Lower leg skin (tissue), 4 donors: ENCODE data around the gene VPS41. TPM values are rescaled to one million over a fixed set of nuclear protein-coding genes. Genes with fewer than 3 reads are reported as not detected.

ENCODE experiments used
- DNase-seq, 2 donors: peaks; one replicate each; pipeline ENCODE4 v3.0.0-alpha.2; 2019; ENCODE audit warnings: low spot score in 2 of 2
- H3K4me3 ChIP-seq: fragments of 200-600 bp; sonication (generic); 2 replicates; pipeline ENCODE4 v1.5.1; 2017; ENCODE audit warnings: mild to moderate bottlenecking, low read depth; ENCODE audit not compliant: poor library complexity, severe bottlenecking
- CTCF ChIP-seq, 3 donors: fragments of 450-650 bp; IDR thresholded peaks; one replicate each; pipeline ENCODE4 v1.5.1; 2016; ENCODE audit warnings: antibody characterized with exemption in 3 of 3, mild to moderate bottlenecking in 3 of 3, moderate library complexity in 2 of 3
- POLR2A ChIP-seq, 2 donors: fragments of 450-650 bp; IDR thresholded peaks; one replicate each; pipeline ENCODE4 v1.6.1; 2016 to 2017; ENCODE audit warnings: antibody characterized with exemption in 2 of 2, mild to moderate bottlenecking in 1 of 2, moderate library complexity in 1 of 2
- WGBS, 2 donors: methylation state at CpG; one replicate each; pipeline ENCODE4 v1.1.5; 2018; 5-methylcytosine and 5-hydroxymethylcytosine counted together
- intact Hi-C: fragments of 100-400 bp; cut with DNase I; formaldehyde crosslinking; loops from one replicate; pipeline ENCODE4 v1.15.0; 2023; ENCODE audit warnings: low total_unique reads
- total RNA-seq, 4 donors: library from RNA; depleted of rRNA; stranded (reverse); fragments of >200 nt; gene quantifications; one replicate each; pipeline ENCODE4 v1.1.0, GENCODE V29; 2016

Gene VPS41
- total RNA-seq, 4 donors from 2014 or later: 37.8 to 47.7 (median 41.0) TPM

- intact Hi-C loops: no loop called here
- WGBS, 2 donors: 84 to 89% methylated on average over 8 of the region's 8 CpGs
Measured at GRCh38 chr7:38878694-38879457, 30.1 kb downstream of the VPS41 start.

GRCh38 chr7:38873433-38873832 lies 35.6 kb downstream of the VPS41 start:
- no peak overlapping the region for H3K4me3 ChIP-seq
- DNase-seq: no peak
- TF ChIP-seq CTCF (IDR thresholded peaks at IDR 0.05) (no peak), POLR2A (IDR thresholded peaks at IDR 0.05) (no peak)
- 85 to 86% methylated on average over 4 of the region's 4 CpGs for WGBS, 2 donors
- intact Hi-C loops: no loop called here

More at GRCh38 chr7:38878694-38879457, 30.1 kb downstream of the VPS41 start:
- H3K4me3 ChIP-seq: no peak overlapping the region
- peak in 1 of 2 donors; percentile 82 for DNase-seq
- no peak for TF ChIP-seq POLR2A (IDR thresholded peaks at IDR 0.05)
- TF ChIP-seq CTCF (IDR thresholded peaks at IDR 0.05): no peak

GRCh38 chr7:38872202-38872601 lies 36.8 kb downstream of the VPS41 start:
- TF ChIP-seq CTCF (IDR thresholded peaks at IDR 0.05): no peak
- TF ChIP-seq POLR2A (IDR thresholded peaks at IDR 0.05): no peak
- H3K4me3 ChIP-seq: no peak overlapping the region
- intact Hi-C loops: no loop called here
- 91 to 92% methylated on average over 5 of the region's 5 CpGs for WGBS, 2 donors
- DNase-seq: no peak

GRCh38 chr7:38870147-38870546 lies 38.8 kb downstream of the VPS41 start:
- intact Hi-C loops: no loop called here
- DNase-seq: no peak
- TF ChIP-seq CTCF (IDR thresholded peaks at IDR 0.05) (no peak), POLR2A (IDR thresholded peaks at IDR 0.05) (no peak)
- H3K4me3 ChIP-seq: no peak overlapping the region
- WGBS, 2 donors: 80 to 83% methylated on average over 3 of the region's 3 CpGs

- no peak overlapping the region for H3K4me3 ChIP-seq
- no peak for DNase-seq
- TF ChIP-seq CTCF (IDR thresholded peaks at IDR 0.05) (no peak), POLR2A (IDR thresholded peaks at IDR 0.05) (no peak)
- 62 to 73% methylated on average over 7 of the region's 7 CpGs for WGBS, 2 donors
- intact Hi-C loops: no loop called here
Measured at GRCh38 chr7:38863601-38864291, 45.2 kb downstream of the VPS41 start.
